H9 (cell line): ENCODE data around the gene RHBDF1. TPM values are rescaled to one million over a fixed set of nuclear protein-coding genes. Genes with fewer than 3 reads are reported as not detected.
A peak's percentile ranks its signal among the peaks of the same experiment; 100 is the strongest.

Experiments used
- DNase-seq: peaks from one replicate; pipeline ENCODE4 v3.0.0-alpha.2; 2017
- H2AFZ ChIP-seq: one replicate; pipeline ENCODE4 v1.6.1; 2013; ENCODE audit warnings: mild to moderate bottlenecking, low read length, control low read depth, moderate library complexity
- H2AK5ac ChIP-seq: 2 replicates; pipeline ENCODE4 v1.6.1; 2013; ENCODE audit warnings: low read length, control low read depth, mixed read lengths; ENCODE audit not compliant: insufficient read length
- H2BK120ac ChIP-seq: one replicate; pipeline ENCODE4 v1.6.1; 2013; ENCODE audit warnings: low read depth, mild to moderate bottlenecking, low read length, control low read depth, inconsistent platforms; ENCODE audit not compliant: poor library complexity, severe bottlenecking
- H2BK12ac ChIP-seq: 2 replicates; pipeline ENCODE4 v1.6.1; 2013; ENCODE audit warnings: low read length, control low read depth, mixed read lengths, low read depth; ENCODE audit not compliant: insufficient read length
- H2BK15ac ChIP-seq: 2 replicates; pipeline ENCODE4 v1.6.1; 2013; ENCODE audit warnings: low read depth, low read length, control low read depth
- H2BK20ac ChIP-seq: one replicate; pipeline ENCODE4 v1.6.1; 2013; ENCODE audit warnings: low read depth, mild to moderate bottlenecking, low read length, control low read depth, inconsistent platforms; ENCODE audit not compliant: poor library complexity, severe bottlenecking
- H2BK5ac ChIP-seq: 2 replicates; pipeline ENCODE4 v1.6.1; 2013; ENCODE audit warnings: low read length, control low read depth, mixed read lengths; ENCODE audit not compliant: insufficient read length
- H3K14ac ChIP-seq: 2 replicates; pipeline ENCODE4 v1.6.1; 2013; ENCODE audit warnings: low read length, control low read depth; ENCODE audit not compliant: insufficient read depth
- H3K18ac ChIP-seq: 2 replicates; pipeline ENCODE4 v1.6.1; 2013; ENCODE audit warnings: low read depth, mild to moderate bottlenecking, mixed read lengths, low read length, control low read depth; ENCODE audit not compliant: insufficient read length
- H3K23ac ChIP-seq: 2 replicates; pipeline ENCODE4 v1.6.1; 2013; ENCODE audit warnings: low read length, control low read depth, mixed read lengths, low read depth; ENCODE audit not compliant: insufficient read length
- H3K23me2 ChIP-seq: 2 replicates; pipeline ENCODE4 v1.6.1; 2013; ENCODE audit warnings: low read depth, mild to moderate bottlenecking, mixed read lengths, low read length, control low read depth; ENCODE audit not compliant: insufficient read length, poor library complexity, severe bottlenecking
- H3K27ac ChIP-seq: 2 replicates; pipeline ENCODE4 v1.5.1; 2013; ENCODE audit warnings: low read length, control low read depth, mixed read lengths, low read depth; ENCODE audit not compliant: insufficient read length
- H3K27me3 ChIP-seq: 2 replicates; pipeline ENCODE4 v1.6.1; 2013; ENCODE audit warnings: low read length, control low read depth, inconsistent platforms; ENCODE audit not compliant: insufficient read depth
- H3K4ac ChIP-seq: 2 replicates; pipeline ENCODE4 v1.6.1; 2013; ENCODE audit warnings: low read depth, mild to moderate bottlenecking, control low read depth, inconsistent platforms, low read length, moderate library complexity
- H3K4me1 ChIP-seq: 2 replicates; pipeline ENCODE4 v1.6.1; 2013; ENCODE audit warnings: low read length, control low read depth, inconsistent platforms; ENCODE audit not compliant: insufficient read depth
- H3K4me2 ChIP-seq: 2 replicates; pipeline ENCODE4 v1.6.1; 2013; ENCODE audit warnings: low read length, control low read depth, mixed read lengths; ENCODE audit not compliant: insufficient read length, insufficient read depth
- H3K56ac ChIP-seq: 2 replicates; pipeline ENCODE4 v1.6.1; 2013; ENCODE audit warnings: low read depth, mild to moderate bottlenecking, mixed read lengths, low read length, control low read depth; ENCODE audit not compliant: insufficient read length
- H3K79me1 ChIP-seq: 2 replicates; pipeline ENCODE4 v1.6.1; 2013; ENCODE audit warnings: low read depth, mild to moderate bottlenecking, moderate library complexity, low read length, control low read depth, inconsistent platforms; ENCODE audit not compliant: insufficient read depth, poor library complexity, severe bottlenecking
- H3K79me2 ChIP-seq: 2 replicates; pipeline ENCODE4 v1.6.1; 2013; ENCODE audit warnings: low read length, control low read depth, inconsistent platforms; ENCODE audit not compliant: insufficient read depth
- H3K9ac ChIP-seq: 2 replicates; pipeline ENCODE4 v1.6.1; 2013; ENCODE audit warnings: low read length, control low read depth, mixed read lengths; ENCODE audit not compliant: insufficient read length; ENCODE audit errors: extremely low read depth
- H3K9me3 ChIP-seq: one replicate; pipeline ENCODE4 v1.6.1; 2013; ENCODE audit warnings: low read depth, low read length, inconsistent platforms; ENCODE audit not compliant: control insufficient read depth
- H3T11ph ChIP-seq: one replicate; pipeline ENCODE4 v1.6.1; 2013; ENCODE audit warnings: mild to moderate bottlenecking, low read length, control low read depth, inconsistent platforms
- H4K20me1 ChIP-seq: one replicate; pipeline ENCODE4 v1.6.1; 2013; ENCODE audit not compliant: control insufficient read depth, insufficient read length, insufficient read depth
- H4K5ac ChIP-seq: 2 replicates; pipeline ENCODE4 v1.6.1; 2013; ENCODE audit warnings: low read depth, mild to moderate bottlenecking, mixed read lengths, low read length, control low read depth; ENCODE audit not compliant: insufficient read length
- H4K8ac ChIP-seq: replicated peaks from 2 replicates; pipeline ENCODE4 v1.6.1; 2013; ENCODE audit warnings: low read length, control low read depth, mixed read lengths, low read depth; ENCODE audit not compliant: insufficient read length
- H4K91ac ChIP-seq: 2 replicates; pipeline ENCODE4 v1.6.1; 2013; ENCODE audit warnings: low read depth, mild to moderate bottlenecking, moderate library complexity, mixed read lengths, low read length, control low read depth; ENCODE audit not compliant: insufficient read length
- H3K27ac Mint-ChIP-seq, 3 experiments: 2 replicates in 2 of 3; 3 replicates in 1 of 3; pipeline ENCODE4 v1.8.0; 2020 to 2021; ENCODE audit warnings: mixed read lengths in 3 of 3, mild to moderate bottlenecking in 1 of 3, moderate library complexity in 1 of 3
- H3K27me3 Mint-ChIP-seq: 2 replicates; pipeline ENCODE4 v1.8.0; 2021; ENCODE audit warnings: low read depth, mild to moderate bottlenecking, moderate library complexity, mixed read lengths
- H3K36me3 Mint-ChIP-seq, 3 experiments: 2 replicates in 2 of 3; 3 replicates in 1 of 3; pipeline ENCODE4 v1.8.0; 2020 to 2021; ENCODE audit warnings: low read depth in 3 of 3, mixed read lengths in 3 of 3; ENCODE audit not compliant: insufficient read depth in 1 of 3
- H3K4me1 Mint-ChIP-seq, 2 experiments: 2 replicates each; pipeline ENCODE4 v1.8.0; 2020; ENCODE audit warnings: mixed read lengths in 2 of 2
- H3K4me3 Mint-ChIP-seq, 2 experiments: 2 replicates in 1 of 2; 3 replicates in 1 of 2; pipeline ENCODE4 v1.8.0; 2020 to 2021; ENCODE audit warnings: mild to moderate bottlenecking in 2 of 2, mixed read lengths in 2 of 2, moderate library complexity in 1 of 2
- H3K9me3 Mint-ChIP-seq, 2 experiments: 2 replicates in 1 of 2; 3 replicates in 1 of 2; pipeline ENCODE4 v1.8.0; 2020; ENCODE audit warnings: mild to moderate bottlenecking in 2 of 2, mixed read lengths in 2 of 2, moderate library complexity in 1 of 2
- CTCF ChIP-seq: fragments of 200-600 bp; sonication (generic); conservative IDR thresholded peaks from 3 replicates; pipeline ENCODE4 v1.8.0; 2021; ENCODE audit warnings: antibody characterized with exemption, mild to moderate bottlenecking
- WGBS: extraction: QIAGEN DNeasy Blood & Tissue Kit; methylation state at CpG from one replicate; pipeline ENCODE4 v1.1.7; 2013; ENCODE audit warnings: missing lambda C conversion rate, low lambda C conversion rate, mixed read lengths; ENCODE audit not compliant: insufficient read length; ENCODE audit errors: extremely low coverage; 5-methylcytosine and 5-hydroxymethylcytosine counted together
- total RNA-seq: library from RNA; stranded (reverse); gene quantifications from 2 replicates; pipeline ENCODE4 v1.2.1, GENCODE V29; 2021

RHBDF1 gene
- total RNA-seq, 1 experiment from 2014 or later: 34.6 TPM

DNA sequence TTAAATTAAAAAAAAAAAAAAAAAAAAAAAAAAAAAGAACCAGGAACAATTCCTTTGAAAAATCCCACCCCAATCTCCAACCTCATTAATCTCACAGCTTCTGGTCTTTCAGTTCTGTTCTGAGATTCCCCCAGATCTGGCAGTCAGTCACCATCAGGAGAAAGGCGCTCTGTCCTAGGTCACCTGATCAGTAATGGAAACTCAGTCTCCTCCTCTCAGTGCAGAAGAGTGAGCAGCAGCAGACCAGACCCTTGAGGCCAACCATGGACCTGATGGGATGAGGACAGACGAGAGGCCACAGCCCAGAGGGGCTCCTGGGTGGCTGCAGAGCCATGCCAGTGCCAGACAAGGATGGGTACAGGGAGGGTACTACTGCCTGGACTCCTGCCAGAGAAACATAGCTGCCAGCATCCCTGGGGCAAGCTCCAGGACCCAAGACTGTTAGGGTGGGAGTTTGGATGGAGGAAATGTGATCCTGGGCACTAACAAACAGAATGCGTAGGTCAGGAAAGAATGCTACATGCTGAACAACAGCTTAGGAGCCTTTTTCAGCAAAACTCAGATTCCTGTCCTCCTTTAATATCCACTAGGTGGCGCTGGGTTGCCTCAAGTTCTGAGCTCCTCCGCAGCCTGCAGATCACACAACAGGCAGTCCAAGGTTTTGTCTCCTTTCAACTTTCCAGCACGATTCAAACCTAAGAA, 34.3 kb upstream of the RHBDF1 start:
- Histone ChIP-seq H3K4me1 (no peaks in the 10 kb centered on the region), H4K91ac (no peak overlapping the region), H3K27me3 (no peaks in the 10 kb centered on the region), H2BK12ac (no peak overlapping the region), H3K23ac (no peak overlapping the region), H2AFZ (no peak overlapping the region), H2AK5ac (no peak overlapping the region), H3K9ac (no peak overlapping the region), H3K79me1 (no peaks in the 10 kb centered on the region), H3K27ac (no peak overlapping the region), H2BK5ac (no peak overlapping the region), H4K5ac (no peak overlapping the region), H3K79me2 (no peaks in the 10 kb centered on the region), H3K4ac (no peak overlapping the region), H4K8ac (no peak overlapping the region), H3K56ac (no peak overlapping the region), H3T11ph (no peak overlapping the region), H3K9me3 (no peaks in the 10 kb centered on the region), H2BK120ac (no peak overlapping the region), H3K23me2 (no peaks in the 10 kb centered on the region), H3K4me2 (no peak overlapping the region), H2BK20ac (no peak overlapping the region), H4K20me1 (no peaks in the 10 kb centered on the region), H3K18ac (no peak overlapping the region), H2BK15ac (no peak overlapping the region), H3K14ac (no peak overlapping the region)
- H3K27me3 Mint-ChIP-seq: no peaks in the 10 kb centered on the region
- H3K36me3 Mint-ChIP-seq: peaks cover 5 to 44% (median 21%) of the 10 kb centered on the region in 3 experiments; a peak in 6 of 7 replicates
- no peaks in the 10 kb centered on the region for H3K9me3 Mint-ChIP-seq
- peak; percentile 90 for TF ChIP-seq CTCF
- H3K4me1 Mint-ChIP-seq: peaks cover 14 to 18% of the 10 kb centered on the region in 2 experiments
- peak overlapping the region in 1 of 3 experiments; percentile 18; a peak in 1 of 7 replicates for H3K27ac Mint-ChIP-seq
- no peak overlapping the region for H3K4me3 Mint-ChIP-seq
- peak; percentile 73 for DNase-seq
- no CpG with 5 or more reads among the region's 6 CpGs for WGBS
